Neuronal stem cell (in vitro differentiated cells): ENCODE measurements around the gene KIF6.

Experiments
- DNase-seq: peaks from one replicate; pipeline ENCODE4 v3.0.0-alpha.2; 2013; ENCODE audit warnings: low spot score
- H2AFZ ChIP-seq: one replicate; pipeline ENCODE4 v1.6.1; 2013; ENCODE audit warnings: mild to moderate bottlenecking, low read length, inconsistent platforms
- H2AK5ac ChIP-seq: 2 replicates; pipeline ENCODE4 v1.6.1; 2013; ENCODE audit warnings: low read depth, mild to moderate bottlenecking, inconsistent platforms, low read length, moderate library complexity, mixed read lengths
- H2BK120ac ChIP-seq: 2 replicates; pipeline ENCODE4 v1.6.1; 2013; ENCODE audit warnings: low read depth, mild to moderate bottlenecking, inconsistent platforms, low read length, moderate library complexity, mixed read lengths
- H2BK12ac ChIP-seq: one replicate; pipeline ENCODE4 v1.6.1; 2013; ENCODE audit warnings: low read length, inconsistent platforms
- H2BK15ac ChIP-seq: 2 replicates; pipeline ENCODE4 v1.6.1; 2013; ENCODE audit warnings: mild to moderate bottlenecking, low read length, inconsistent platforms, mixed read lengths
- H2BK5ac ChIP-seq: one replicate; pipeline ENCODE4 v1.6.1; 2013; ENCODE audit warnings: inconsistent platforms, mild to moderate bottlenecking, low read length, moderate library complexity
- H3K14ac ChIP-seq: one replicate; pipeline ENCODE4 v1.6.1; 2013; ENCODE audit warnings: low read length, inconsistent platforms
- H3K18ac ChIP-seq: 2 replicates; pipeline ENCODE4 v1.6.1; 2013; ENCODE audit warnings: low read length, inconsistent platforms
- H3K23ac ChIP-seq: 2 replicates; pipeline ENCODE4 v1.6.1; 2013; ENCODE audit warnings: low read depth, mild to moderate bottlenecking, mixed read lengths, low read length, inconsistent platforms; ENCODE audit not compliant: poor library complexity
- H3K27ac ChIP-seq: replicated peaks from 3 replicates; pipeline ENCODE4 v1.5.1; 2013; ENCODE audit warnings: low read length, inconsistent platforms
- H3K27me3 ChIP-seq, 3 experiments: 2 replicates each; pipeline ENCODE4 v1.6.1; 2013; ENCODE audit warnings: low read length in 3 of 3, mild to moderate bottlenecking in 2 of 3, inconsistent platforms in 1 of 3, low read depth in 1 of 3, mixed read lengths in 1 of 3, moderate library complexity in 1 of 3; ENCODE audit not compliant: control insufficient read depth in 3 of 3, insufficient read depth in 3 of 3
- H3K36me3 ChIP-seq, 2 donors: replicated peaks in 1 of 2; 2 replicates each; pipeline ENCODE4 v1.6.1; 2013; ENCODE audit warnings: low read length in 2 of 2; ENCODE audit not compliant: control insufficient read depth in 2 of 2, insufficient read depth in 2 of 2
- H3K4ac ChIP-seq: 2 replicates; pipeline ENCODE4 v1.6.1; 2013; ENCODE audit warnings: inconsistent platforms, mild to moderate bottlenecking, low read length, moderate library complexity
- H3K4me1 ChIP-seq, 2 donors: 1 replicate in 1 of 2; 2 replicates in 1 of 2; pipeline ENCODE4 v1.6.1; 2013; ENCODE audit warnings: low read length in 2 of 2, low read depth in 1 of 2; ENCODE audit not compliant: control insufficient read depth in 2 of 2, insufficient read depth in 1 of 2
- H3K4me2 ChIP-seq: one replicate; pipeline ENCODE4 v1.6.1; 2013; ENCODE audit warnings: mild to moderate bottlenecking, low read length, inconsistent platforms; ENCODE audit not compliant: insufficient read depth, poor library complexity, severe bottlenecking
- H3K4me3 ChIP-seq, 2 donors: 2 replicates each; pipeline ENCODE4 v1.5.1; 2013; ENCODE audit warnings: low read length in 2 of 2, mild to moderate bottlenecking in 2 of 2, inconsistent platforms in 1 of 2, moderate library complexity in 1 of 2
- H3K79me1 ChIP-seq: one replicate; pipeline ENCODE4 v1.6.1; 2013; ENCODE audit warnings: low read depth, mild to moderate bottlenecking, inconsistent platforms, low read length, moderate library complexity
- H3K9ac ChIP-seq: one replicate; pipeline ENCODE4 v1.6.1; 2013; ENCODE audit warnings: mild to moderate bottlenecking, low read depth, low read length, inconsistent platforms; ENCODE audit not compliant: poor library complexity
- H3K9me3 ChIP-seq, 2 donors: replicated peaks in 1 of 2; 2 replicates each; pipeline versions ENCODE3 to v1.6.1; 2013; ENCODE audit warnings: low read length in 2 of 2, mild to moderate bottlenecking in 2 of 2, inconsistent platforms in 1 of 2, low read depth in 1 of 2, mixed read lengths in 1 of 2, moderate library complexity in 1 of 2; ENCODE audit not compliant: control insufficient read depth in 2 of 2, insufficient read depth in 1 of 2
- H4K8ac ChIP-seq: one replicate; pipeline ENCODE4 v1.6.1; 2013; ENCODE audit warnings: low read depth, mild to moderate bottlenecking, inconsistent platforms, low read length, moderate library complexity
- H4K91ac ChIP-seq: one replicate; pipeline ENCODE4 v1.6.1; 2013; ENCODE audit warnings: low read length, low read depth, mild to moderate bottlenecking, inconsistent platforms; ENCODE audit not compliant: poor library complexity
- WGBS, 2 donors: extraction: QIAGEN DNeasy Blood & Tissue Kit; methylation state at CpG; one replicate each; pipeline ENCODE4 v1.1.7; 2013; ENCODE audit warnings: missing lambda C conversion rate in 2 of 2, mixed read lengths in 1 of 2; ENCODE audit not compliant: insufficient read length in 2 of 2, insufficient replicate concordance in 1 of 2; ENCODE audit errors: extremely low coverage in 2 of 2; 5-methylcytosine and 5-hydroxymethylcytosine counted together

The KIF6 gene

GRCh38 chr6:39302669-39303424 lies 422.4 kb downstream of the KIF6 start:
- no peak overlapping the region for H3K4ac ChIP-seq
- no CpG with 5 or more reads among the region's 11 CpGs for WGBS, 2 donors
- peak overlapping the region; percentile 1 for H3K9ac ChIP-seq
- no peak overlapping the region for H3K18ac ChIP-seq
- no peak overlapping the region for H3K27ac ChIP-seq
- H3K27me3 ChIP-seq: peaks cover 0 to 8% (median 0%) of the 10 kb centered on the region in 3 experiments
- H3K4me1 ChIP-seq: no peaks in the 10 kb centered on the region
- H3K9me3 ChIP-seq: peaks cover 0 to 2% of the 10 kb centered on the region in 2 donors
- no peak overlapping the region for H3K14ac ChIP-seq
- H2BK15ac ChIP-seq: no peak overlapping the region
- H2AFZ ChIP-seq: peak overlapping the region; percentile 72
- DNase-seq: peak; percentile 75
- peak overlapping the region; percentile 3 for H3K23ac ChIP-seq
- no peak overlapping the region for H2BK5ac ChIP-seq
- H3K4me2 ChIP-seq: peak overlapping the region; percentile 32
- H3K79me1 ChIP-seq: no peaks in the 10 kb centered on the region
- H4K8ac ChIP-seq: no peak overlapping the region
- no peak overlapping the region for H2BK12ac ChIP-seq
- H3K36me3 ChIP-seq: no peaks in the 10 kb centered on the region
- no peak overlapping the region for H2BK120ac ChIP-seq
- no peak overlapping the region for H4K91ac ChIP-seq
- no peak overlapping the region for H2AK5ac ChIP-seq
- H3K4me3 ChIP-seq: no peak overlapping the region

GRCh38 chr6:39302011-39302410 lies 423.2 kb downstream of the KIF6 start:
- Histone ChIP-seq H3K4me1 (peaks cover 0 to 2% of the 10 kb centered on the region in 2 donors), H3K4ac (no peak overlapping the region)
- no CpG with 5 or more reads among the region's 2 CpGs for WGBS, 2 donors

GRCh38 chr6:39301606-39302005 lies 423.6 kb downstream of the KIF6 start:
- Histone ChIP-seq H2BK120ac (no peak overlapping the region), H2AK5ac (no peak overlapping the region), H3K14ac (no peak overlapping the region), H4K91ac (no peak overlapping the region), H2AFZ (no peak overlapping the region), H3K23ac (no peak overlapping the region), H3K36me3 (no peaks in the 10 kb centered on the region), H3K4me3 (no peak overlapping the region), H2BK15ac (no peak overlapping the region), H3K4ac (no peak overlapping the region), H3K27me3 (peaks cover 0 to 6% (median 0%) of the 10 kb centered on the region in 3 experiments), H3K9me3 (peaks cover 0 to 2% of the 10 kb centered on the region in 2 donors), H3K18ac (no peak overlapping the region), H4K8ac (no peak overlapping the region), H3K4me2 (no peak overlapping the region), H3K79me1 (no peaks in the 10 kb centered on the region), H2BK5ac (peak overlapping the region; percentile 31), H3K4me1 (peaks cover 0 to 4% of the 10 kb centered on the region in 2 donors), H2BK12ac (no peak overlapping the region), H3K27ac (no peak overlapping the region), H3K9ac (no peak overlapping the region)
- WGBS, 2 donors: no CpG with 5 or more reads among the region's 7 CpGs
- no peak for DNase-seq

More at GRCh38 chr6:39302011-39302410, 423.2 kb downstream of the KIF6 start:
- Histone ChIP-seq H3K23ac (no peak overlapping the region), H2AK5ac (no peak overlapping the region), H2BK120ac (no peak overlapping the region), H3K9me3 (peaks cover 0 to 2% of the 10 kb centered on the region in 2 donors), H3K14ac (no peak overlapping the region), H2BK5ac (no peak overlapping the region), H3K79me1 (no peaks in the 10 kb centered on the region), H3K27me3 (peaks cover 0 to 7% (median 0%) of the 10 kb centered on the region in 3 experiments), H4K8ac (no peak overlapping the region), H3K18ac (no peak overlapping the region), H4K91ac (no peak overlapping the region), H2AFZ (no peak overlapping the region), H2BK15ac (no peak overlapping the region), H3K4me3 (no peak overlapping the region), H3K9ac (no peak overlapping the region), H3K27ac (no peak overlapping the region), H3K4me2 (no peak overlapping the region), H3K36me3 (no peaks in the 10 kb centered on the region), H2BK12ac (no peak overlapping the region)
- DNase-seq: no peak

GRCh38 chr6:39300739-39301138 lies 424.5 kb downstream of the KIF6 start:
- Histone ChIP-seq H3K23ac (no peak overlapping the region), H2BK5ac (peak overlapping the region; percentile 31), H3K4ac (no peak overlapping the region), H3K36me3 (no peaks in the 10 kb centered on the region), H3K4me3 (no peak overlapping the region), H2AK5ac (no peak overlapping the region), H3K9me3 (peaks cover 0 to 2% of the 10 kb centered on the region in 2 donors), H2BK120ac (no peak overlapping the region), H2AFZ (no peak overlapping the region), H2BK12ac (no peak overlapping the region), H3K14ac (no peak overlapping the region), H4K8ac (no peak overlapping the region), H3K4me1 (peaks cover 0 to 6% of the 10 kb centered on the region in 2 donors), H3K27me3 (peaks cover 0 to 6% (median 0%) of the 10 kb centered on the region in 3 experiments), H3K79me1 (no peaks in the 10 kb centered on the region), H3K18ac (no peak overlapping the region), H2BK15ac (no peak overlapping the region), H4K91ac (no peak overlapping the region), H3K4me2 (no peak overlapping the region), H3K9ac (no peak overlapping the region), H3K27ac (no peak overlapping the region)
- DNase-seq: no peak
- no CpG with 5 or more reads among the region's 6 CpGs for WGBS, 2 donors
